SK-N-MC (cell line): ENCODE measurements around the gene PCDHA7.

Source experiments
- EZH2 ChIP-seq: fragments of 200-600 bp; sonication (generic); IDR thresholded peaks from one replicate; pipeline ENCODE4 v1.6.1; 2017; ENCODE audit warnings: antibody characterized with exemption
- POLR2AphosphoS5 ChIP-seq: IDR thresholded peaks from 2 replicates; pipeline ENCODE4 v1.6.1; 2012; ENCODE audit warnings: mild to moderate bottlenecking, low read depth, low read length, borderline replicate concordance

DNA sequence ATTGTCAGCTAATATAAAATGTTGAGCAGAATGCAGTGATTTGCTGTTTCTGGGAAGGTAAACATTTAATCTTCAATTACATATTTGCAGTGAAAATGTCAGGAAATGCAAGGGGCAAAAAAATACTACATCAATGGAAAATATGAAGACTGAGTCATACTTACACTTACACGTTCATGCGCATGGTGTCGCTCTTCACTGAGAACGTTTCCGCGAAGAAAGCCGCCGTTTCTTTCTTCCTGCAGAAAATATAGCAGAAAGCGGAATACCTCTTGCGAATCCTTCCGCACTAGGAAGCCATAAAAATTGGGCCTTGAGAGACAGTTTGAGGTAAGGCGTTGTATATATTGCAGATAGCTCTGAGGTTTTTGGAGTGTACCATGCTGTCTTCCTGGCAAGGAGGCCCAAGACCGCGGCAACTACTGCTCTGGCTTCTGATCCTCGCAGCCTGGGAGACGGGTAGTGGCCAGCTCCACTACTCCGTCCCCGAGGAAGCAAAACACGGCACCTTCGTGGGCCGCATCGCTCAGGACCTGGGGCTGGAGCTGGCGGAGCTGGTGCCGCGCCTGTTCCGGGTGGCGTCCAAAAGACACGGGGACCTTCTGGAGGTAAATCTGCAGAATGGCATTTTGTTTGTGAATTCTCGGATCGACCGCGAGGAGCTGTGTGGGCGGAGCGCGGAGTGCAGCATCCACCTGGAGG lies 48.0 kb downstream of the PCDHA7 start, which contains the start of gene PCDHA13:
- TF ChIP-seq EZH2 (no peak), POLR2AphosphoS5 (no peak)
